ENCODE measurements around the gene PDLIM5.

GRCh38 chr4:94567811-94568210 lies 116.1 kb downstream of the PDLIM5 start:
- TF ChIP-seq SIN3A (IDR thresholded peaks at IDR 0.05; ENCODE audit: borderline replicate concordance, insufficient read depth, low read length) (no peak), REST (IDR thresholded peaks at IDR 0.05; ENCODE audit: insufficient read depth in 1 of 2, low read depth in 2 of 2, low read length in 2 of 2) (no peak), TAF1 (IDR thresholded peaks at IDR 0.05; ENCODE audit: borderline replicate concordance, insufficient read depth, low read length) (no peak)
